Endothelial cell of umbilical vein (primary cell): ENCODE measurements around the gene SFT2D1. TPM values are rescaled to one million over a fixed set of nuclear protein-coding genes. Genes with fewer than 3 reads are reported as not detected.

Experiments used
- BruUV-seq: library from RNA; stranded (reverse); fragments of 400-500 nt; replicated peaks from 2 replicates; lab custom pipeline; 2021; lab: Mats Ljungman, UMichigan
- CTCF ChIA-PET: fragments of 300-600, 350-600 bp; sonication (Branson Sonifier 250); formaldehyde crosslinking; loops from one replicate; lab custom pipeline; 2021; ENCODE audit warnings: antibody characterized with exemption, inconsistent platforms; lab: Charles Lee
- POLR2A ChIA-PET: fragments of 300-600, 350-600 bp; sonication (Branson Sonifier 250); formaldehyde crosslinking; loops from one replicate; lab custom pipeline; 2021; ENCODE audit warnings: antibody characterized with exemption, inconsistent platforms; lab: Charles Lee
- DNase-seq: peaks from one replicate; pipeline ENCODE4 v3.0.0-alpha.2; 2011; ENCODE audit warnings: low read depth, low spot score
- FAIRE-seq: peaks from 2 replicates; lab custom pipeline; 2011; peaks lifted over from hg19 to GRCh38; lab: Jason Lieb, UNC
- H2AFZ ChIP-seq: 2 replicates; pipeline ENCODE4 v1.6.0; 2012; ENCODE audit warnings: low read depth, low read length, control low read depth, inconsistent platforms
- H3K27ac ChIP-seq: 2 replicates; pipeline ENCODE4 v1.5.1; 2011; ENCODE audit warnings: low read depth, mild to moderate bottlenecking, control low read depth, low read length, moderate library complexity; ENCODE audit not compliant: insufficient read depth
- H3K27me3 ChIP-seq, 2 experiments: 2 replicates each; pipeline versions ENCODE4 v1.6.0 to v1.6.1; 2011; ENCODE audit warnings: low read length in 2 of 2, mixed read lengths in 1 of 2; ENCODE audit not compliant: control insufficient read depth in 2 of 2, insufficient read depth in 2 of 2
- H3K36me3 ChIP-seq, 2 experiments: 2 replicates in 1 of 2; 3 replicates in 1 of 2; pipeline ENCODE4 v1.5.1; 2011; ENCODE audit warnings: low read length in 2 of 2, mild to moderate bottlenecking in 1 of 2, moderate library complexity in 1 of 2; ENCODE audit not compliant: control insufficient read depth in 2 of 2, insufficient read depth in 2 of 2; ENCODE audit errors: extremely low read depth in 1 of 2
- H3K4me1 ChIP-seq: 3 replicates; pipeline ENCODE4 v1.5.1; 2011; ENCODE audit warnings: mild to moderate bottlenecking, low read length; ENCODE audit not compliant: control insufficient read depth, insufficient read depth; ENCODE audit errors: extremely low read depth
- H3K4me2 ChIP-seq: 2 replicates; pipeline ENCODE4 v1.6.1; 2011; ENCODE audit warnings: low read length, control low read depth, mixed read lengths; ENCODE audit not compliant: insufficient read depth
- H3K4me3 ChIP-seq, 3 experiments: fragments of 200-600 bp in 1 of 3; sonication (generic), shearing (Covaris generic) in 1 of 3; replicated peaks in 1 of 3; 2 replicates each; pipeline ENCODE4 v1.5.1; 2011 to 2016; ENCODE audit warnings: control low read depth in 3 of 3, low read length in 3 of 3, mild to moderate bottlenecking in 2 of 3, inconsistent platforms in 1 of 3, low read depth in 1 of 3, moderate library complexity in 1 of 3; ENCODE audit not compliant: insufficient read depth in 1 of 3
- H3K79me2 ChIP-seq: 2 replicates; pipeline ENCODE4 v1.6.0; 2012; ENCODE audit warnings: low read length, inconsistent platforms; ENCODE audit not compliant: control insufficient read depth, insufficient read depth
- H3K9ac ChIP-seq: replicated peaks from 2 replicates; pipeline ENCODE3; 2011; ENCODE audit warnings: low read length, control low read depth; ENCODE audit not compliant: insufficient read depth; ENCODE audit errors: extremely low read depth
- H3K9me1 ChIP-seq: replicated peaks from 3 replicates; pipeline ENCODE4 v1.6.0; 2011; ENCODE audit warnings: mild to moderate bottlenecking, low read length; ENCODE audit not compliant: control insufficient read depth, insufficient read depth; ENCODE audit errors: extremely low read depth
- H3K9me3 ChIP-seq: replicated peaks from 2 replicates; pipeline ENCODE4 v1.5.1; 2012; ENCODE audit warnings: low read length, inconsistent platforms; ENCODE audit not compliant: control insufficient read depth, insufficient read depth
- H4K20me1 ChIP-seq: replicated peaks from 2 replicates; pipeline ENCODE3; 2011; ENCODE audit warnings: mild to moderate bottlenecking, low read length; ENCODE audit not compliant: control insufficient read depth, insufficient read depth; ENCODE audit errors: extremely low read depth
- EZH2 ChIP-seq: IDR thresholded peaks from 2 replicates; pipeline ENCODE4 v1.6.1; 2012; ENCODE audit warnings: borderline replicate concordance, low read depth, mild to moderate bottlenecking, moderate library complexity, low read length, inconsistent platforms; ENCODE audit not compliant: severe bottlenecking
- GATA2 ChIP-seq: IDR thresholded peaks from 2 replicates; pipeline ENCODE4 v1.7.0; 2011; ENCODE audit warnings: low read depth, mild to moderate bottlenecking, moderate library complexity, mixed read lengths, low read length; ENCODE audit not compliant: insufficient read length, insufficient read depth
- MYC ChIP-seq: IDR thresholded peaks from one replicate; pipeline ENCODE4 v1.6.1; 2011; ENCODE audit warnings: mild to moderate bottlenecking, low read depth, low read length
- POLR2A ChIP-seq: IDR thresholded peaks from 2 replicates; pipeline ENCODE4 v1.6.1; 2012; ENCODE audit warnings: low read depth, mild to moderate bottlenecking, control low read depth, low read length
- POLR2AphosphoS5 ChIP-seq: IDR thresholded peaks from 2 replicates; pipeline ENCODE4 v1.6.1; 2012; ENCODE audit warnings: low read depth, mild to moderate bottlenecking, control low read depth, low read length, moderate library complexity; ENCODE audit not compliant: insufficient read depth
- dilution Hi-C: fragments of 300-500 bp; cut with MboI; formaldehyde crosslinking; loops from one replicate; pipeline ENCODE4 v1.15.0; 2019; ENCODE audit warnings: low sequenced_read_pairs; ENCODE audit not compliant: extremely low pct_ligation_motif_present
- intact Hi-C: fragments of 100-400 bp; cut with micrococcal nuclease; formaldehyde crosslinking; loops from one replicate; pipeline ENCODE4 v1.10.0; 2022
- polyA plus RNA-seq, 4 experiments: library from polyadenylated mRNA; depleted of rRNA in 3 of 4; stranded (reverse) in 3 of 4; unstranded in 1 of 4; fragments of >200 nt; gene quantifications; 2 replicates each; pipeline versions ENCODE4 v1.2.1 to v1.2.3, GENCODE V29; 2011 to 2012; ENCODE audit warnings: missing spikeins in 1 of 4
- total RNA-seq: library from RNA; stranded (reverse); gene quantifications from 2 replicates; pipeline ENCODE4 v1.2.3, GENCODE V29; 2021
- TF ChIP-seq, protein P1 (sequence below): IDR thresholded peaks from 2 replicates; pipeline ENCODE4 v1.6.1; 2011; ENCODE audit not compliant: insufficient read depth, insufficient read length
- TF ChIP-seq, protein P2 (sequence below), 2 donors: IDR thresholded peaks; 1 replicate in 1 of 2; 2 replicates in 1 of 2; pipeline ENCODE4 v1.5.1; 2011; ENCODE audit warnings: low read length in 2 of 2, mild to moderate bottlenecking in 2 of 2, moderate library complexity in 2 of 2, control low read depth in 1 of 2, inconsistent platforms in 1 of 2, low read depth in 1 of 2; ENCODE audit not compliant: insufficient read depth in 1 of 2; ENCODE audit errors: extremely low read depth in 1 of 2

The SFT2D1 gene
- total and polyA plus RNA-seq, 2 donors (not counting 3 experiments of a cell fraction or from before 2014, with no cell fraction given) = 22.9 to 30.6 TPM

DNA sequence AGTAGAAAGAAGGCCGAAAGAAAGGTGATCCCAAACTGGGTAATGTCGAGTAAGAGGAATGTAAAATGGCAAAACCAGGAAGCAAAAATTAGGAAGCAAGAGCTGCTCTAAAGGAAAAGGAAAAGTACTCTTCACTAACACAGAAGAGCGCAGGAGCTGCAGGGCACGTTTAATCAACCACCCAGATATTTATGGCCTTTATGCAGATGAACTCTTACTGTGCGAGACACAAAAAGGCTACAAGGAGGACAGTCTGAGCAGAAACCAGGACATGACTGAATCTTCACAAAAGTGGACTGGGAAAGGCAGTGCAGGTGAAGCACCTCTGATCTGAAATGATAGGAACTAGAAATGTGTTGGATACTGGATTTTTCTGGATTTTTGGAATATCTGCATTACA, 18.9 kb downstream of the SFT2D1 start:
- Histone ChIP-seq H3K27me3 (no peaks in the 10 kb centered on the region), H3K9ac (no peak overlapping the region), H3K9me3 (no peaks in the 10 kb centered on the region), H3K4me3 (no peak overlapping the region), H3K27ac (no peak overlapping the region), H3K36me3 (peaks cover 0 to 6% of the 10 kb centered on the region in 2 experiments), H3K9me1 (no peaks in the 10 kb centered on the region), H4K20me1 (no peaks in the 10 kb centered on the region), H2AFZ (no peak overlapping the region), H3K4me1 (no peaks in the 10 kb centered on the region), H3K79me2 (no peaks in the 10 kb centered on the region), H3K4me2 (no peak overlapping the region)
- no peak for DNase-seq
- no TSS peak for BruUV-seq
- TF ChIP-seq MYC = no peak
- TF ChIP-seq POLR2AphosphoS5 = no peak
- intact Hi-C loops (no loop called here), dilution Hi-C loops (no loop called here)
- CTCF ChIA-PET = interaction anchor here (1.3 to 2.9 kb wide), 2 partner anchors 10 to 12 kb away, joined by 4 to 13 read pairs; no protein-coding TSS in a partner anchor
- no peak for FAIRE-seq
- POLR2A ChIA-PET = no interaction called here

DNA sequence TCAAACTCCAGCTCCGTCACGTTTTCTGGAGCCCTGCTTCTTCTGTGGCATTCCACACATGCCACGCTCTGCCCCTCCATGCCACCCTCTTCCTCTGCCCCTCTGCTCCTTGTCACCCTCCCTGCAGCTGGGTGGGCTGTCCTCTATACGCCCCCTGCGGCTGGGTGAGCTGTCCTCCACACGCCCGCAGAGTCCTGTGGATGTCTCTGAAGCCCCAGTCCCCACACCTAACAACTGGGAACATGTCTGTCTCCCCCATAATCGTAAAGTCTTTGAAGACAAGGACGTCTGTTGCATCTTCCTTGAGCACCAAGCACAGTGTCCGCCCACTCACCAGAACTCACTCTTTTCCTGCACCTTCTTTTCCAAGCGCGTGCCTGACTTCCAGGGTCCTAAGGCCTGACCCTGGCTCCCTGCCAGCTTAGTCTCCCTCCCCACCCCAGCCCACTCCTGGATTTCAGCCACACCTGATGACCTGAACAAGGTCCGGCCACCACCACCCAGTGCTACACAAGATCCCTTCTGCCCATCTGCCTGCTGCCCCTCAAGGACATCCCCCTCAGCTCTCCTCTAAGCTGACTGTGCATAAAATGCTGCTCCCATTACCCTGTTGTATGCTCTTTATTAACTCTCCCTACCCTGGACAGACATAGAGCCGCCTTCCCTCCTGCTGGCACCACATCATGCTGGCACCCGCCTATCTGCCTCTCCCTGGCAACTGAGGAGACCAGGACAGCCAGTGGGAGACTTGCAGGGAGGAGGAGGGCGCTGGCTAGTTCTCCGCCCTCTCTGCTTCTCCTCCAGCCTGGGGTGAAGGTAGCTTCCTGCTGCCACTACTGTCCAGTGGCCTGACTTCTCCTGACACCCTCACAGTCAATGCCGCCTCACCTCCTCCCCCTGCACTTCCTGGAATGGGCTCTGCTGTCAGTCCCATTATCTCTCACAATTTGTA, 23.4 kb downstream of the SFT2D1 start:
- POLR2A ChIA-PET = no interaction called here
- H3K4me1 ChIP-seq = no peaks in the 10 kb centered on the region
- H3K4me2 ChIP-seq = no peak overlapping the region
- H2AFZ ChIP-seq = no peak overlapping the region
- DNase-seq (no peak), FAIRE-seq (no peak)
- no peaks in the 10 kb centered on the region for H3K9me3 ChIP-seq
- H3K27me3 ChIP-seq = no peaks in the 10 kb centered on the region
- no peak overlapping the region for H3K9ac ChIP-seq
- CTCF ChIA-PET = interaction anchor here (1.3 to 2.8 kb wide), 4 partner anchors 8 to 89 kb away, joined by 3 to 13 read pairs (median 4); no protein-coding TSS in a partner anchor
- no peaks in the 10 kb centered on the region for H4K20me1 ChIP-seq
- H3K9me1 ChIP-seq = no peaks in the 10 kb centered on the region
- H3K27ac ChIP-seq = no peak overlapping the region
- BruUV-seq = no TSS peak
- no peaks in the 10 kb centered on the region for H3K36me3 ChIP-seq
- TF ChIP-seq POLR2AphosphoS5 = no peak
- TF ChIP-seq, protein P1, sequence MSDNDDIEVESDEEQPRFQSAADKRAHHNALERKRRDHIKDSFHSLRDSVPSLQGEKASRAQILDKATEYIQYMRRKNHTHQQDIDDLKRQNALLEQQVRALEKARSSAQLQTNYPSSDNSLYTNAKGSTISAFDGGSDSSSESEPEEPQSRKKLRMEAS = no peak
- TF ChIP-seq, protein P2, sequence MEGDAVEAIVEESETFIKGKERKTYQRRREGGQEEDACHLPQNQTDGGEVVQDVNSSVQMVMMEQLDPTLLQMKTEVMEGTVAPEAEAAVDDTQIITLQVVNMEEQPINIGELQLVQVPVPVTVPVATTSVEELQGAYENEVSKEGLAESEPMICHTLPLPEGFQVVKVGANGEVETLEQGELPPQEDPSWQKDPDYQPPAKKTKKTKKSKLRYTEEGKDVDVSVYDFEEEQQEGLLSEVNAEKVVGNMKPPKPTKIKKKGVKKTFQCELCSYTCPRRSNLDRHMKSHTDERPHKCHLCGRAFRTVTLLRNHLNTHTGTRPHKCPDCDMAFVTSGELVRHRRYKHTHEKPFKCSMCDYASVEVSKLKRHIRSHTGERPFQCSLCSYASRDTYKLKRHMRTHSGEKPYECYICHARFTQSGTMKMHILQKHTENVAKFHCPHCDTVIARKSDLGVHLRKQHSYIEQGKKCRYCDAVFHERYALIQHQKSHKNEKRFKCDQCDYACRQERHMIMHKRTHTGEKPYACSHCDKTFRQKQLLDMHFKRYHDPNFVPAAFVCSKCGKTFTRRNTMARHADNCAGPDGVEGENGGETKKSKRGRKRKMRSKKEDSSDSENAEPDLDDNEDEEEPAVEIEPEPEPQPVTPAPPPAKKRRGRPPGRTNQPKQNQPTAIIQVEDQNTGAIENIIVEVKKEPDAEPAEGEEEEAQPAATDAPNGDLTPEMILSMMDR (IDR thresholded peaks at IDR 0.05; ENCODE audit: extremely low read depth in 1 of 2, insufficient read depth in 1 of 2, low read depth in 1 of 2, low read length in 2 of 2) = no peak
- TF ChIP-seq EZH2 = no peak
- no peak for TF ChIP-seq GATA2
- TF ChIP-seq POLR2A = no peak
- intact Hi-C loops = no loop called here
- no peaks in the 10 kb centered on the region for H3K79me2 ChIP-seq
- no peak overlapping the region for H3K4me3 ChIP-seq
- dilution Hi-C loops = no loop called here
